HG02623 (cell line): ENCODE measurements around the gene PDZD4.
"Not testable (repeated sequence)": the region's sequence is repeated elsewhere in the genome, so short reads cannot be mapped to it uniquely, and the experiment has no call there.

Experiments used
- ATAC-seq: cut with Tn5 transposase; IDR thresholded peaks from one replicate; pipeline ENCODE4 v1.9.1; 2021; ENCODE audit warnings: moderate library complexity; ENCODE audit not compliant: unreplicated experiment

The PDZD4 gene

DNA sequence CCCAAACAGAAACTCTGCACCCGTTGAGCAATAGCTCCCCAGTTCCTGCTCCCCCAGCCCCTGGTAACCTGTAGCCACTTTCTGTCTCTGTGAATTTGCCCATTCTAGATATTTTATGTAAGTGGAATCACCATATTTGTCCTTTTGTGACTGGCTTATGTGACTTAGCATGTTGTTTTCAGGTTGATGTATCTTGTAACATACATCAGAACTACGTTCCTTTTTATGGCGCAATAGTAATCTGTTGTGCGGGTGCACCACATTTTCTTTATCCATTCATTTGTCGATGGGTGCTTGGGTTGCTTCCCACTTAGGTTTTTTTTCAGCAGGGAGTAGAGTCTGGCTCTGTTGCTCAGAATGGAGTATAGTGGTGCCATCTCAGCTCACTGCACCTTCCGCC lies 6.6 kb upstream of the PDZD4 start:
- ATAC-seq: no peak

DNA sequence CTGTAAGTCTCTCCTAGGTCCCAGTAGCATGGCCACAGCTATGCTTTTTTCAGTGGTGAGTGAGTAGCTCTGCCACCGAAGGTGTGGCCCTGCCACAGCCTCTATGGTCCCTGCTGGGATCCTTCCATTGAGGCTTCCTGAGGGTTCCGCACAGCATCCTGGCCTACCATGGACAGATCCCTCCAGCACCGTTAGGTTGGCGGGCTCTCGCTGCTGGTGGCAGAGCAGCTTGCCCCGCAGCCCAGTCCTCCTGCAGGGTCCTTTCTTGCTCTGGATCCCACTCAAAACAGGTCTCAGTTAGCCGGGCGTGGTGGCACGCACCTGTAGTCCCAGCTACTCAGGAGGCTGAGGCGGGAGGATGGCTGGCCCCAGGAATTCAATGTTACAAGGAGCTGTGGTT lies 2.4 kb upstream of the PDZD4 start:
- no peak for ATAC-seq

- no peak for ATAC-seq
Measured at GRCh38 chrX:153831429-153832150, 1.2 kb upstream of the PDZD4 start.

- ATAC-seq: no peak
Measured at GRCh38 chrX:153830640-153831428, 490 bp upstream of the PDZD4 start.

GRCh38 chrX:153829549-153829798 lies 870 bp downstream of the PDZD4 start:
- ATAC-seq: no peak

GRCh38 chrX:153828723-153829548 lies 1.4 kb downstream of the PDZD4 start:
- ATAC-seq: no peak

DNA sequence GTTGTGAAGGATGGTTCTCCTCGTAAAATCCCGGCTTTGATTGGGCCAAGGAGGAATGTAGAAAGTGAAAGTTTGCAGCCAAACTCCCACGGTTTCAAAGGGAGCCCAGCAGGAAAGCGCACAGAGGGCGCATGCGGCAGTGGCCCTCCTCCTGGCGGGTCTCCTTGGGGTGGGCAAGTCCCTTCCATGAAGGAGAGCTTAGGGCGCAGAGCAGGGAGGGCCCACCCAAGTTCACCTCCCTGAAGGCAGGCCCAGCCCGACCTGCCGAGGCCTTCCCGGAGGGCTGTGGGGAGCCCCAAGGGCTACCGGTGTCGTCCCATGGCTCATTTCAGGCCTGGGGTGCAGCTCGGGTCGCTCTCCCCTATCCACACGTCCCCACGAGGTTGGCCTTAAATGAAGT lies 2.0 kb downstream of the PDZD4 start:
- ATAC-seq: no peak

- no peak for ATAC-seq
Measured at GRCh38 chrX:153827903-153828302, 2.4 kb downstream of the PDZD4 start.

GRCh38 chrX:153827016-153827415 lies 3.3 kb downstream of the PDZD4 start:
- no peak for ATAC-seq

- no peak for ATAC-seq
Measured at GRCh38 chrX:153825042-153825441, 5.3 kb downstream of the PDZD4 start.

DNA sequence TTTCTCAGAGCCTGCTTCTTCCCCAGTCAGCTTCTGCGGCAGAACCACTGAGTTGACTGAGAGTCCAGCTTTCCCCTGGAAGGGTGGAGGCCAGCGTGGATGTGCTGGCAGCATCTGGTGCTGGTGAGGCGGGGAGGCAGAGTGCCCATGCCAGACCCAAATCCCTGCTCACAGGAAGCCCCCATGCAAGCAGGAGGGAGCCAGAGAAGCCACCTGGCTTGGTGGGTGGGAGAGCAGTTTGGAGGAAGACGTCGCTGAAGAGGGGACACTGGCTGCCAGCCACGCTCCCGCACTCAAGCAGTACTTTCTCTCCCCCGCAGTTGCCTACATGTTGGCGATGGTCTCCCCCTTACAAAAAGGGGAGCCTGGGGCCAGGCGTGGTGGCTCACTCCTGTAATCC lies 6.0 kb downstream of the PDZD4 start:
- ATAC-seq: no peak

- no peak for ATAC-seq
Measured at GRCh38 chrX:153821066-153821465, 9.3 kb downstream of the PDZD4 start.

GRCh38 chrX:153820601-153821000 lies 9.7 kb downstream of the PDZD4 start:
- no peak for ATAC-seq

DNA sequence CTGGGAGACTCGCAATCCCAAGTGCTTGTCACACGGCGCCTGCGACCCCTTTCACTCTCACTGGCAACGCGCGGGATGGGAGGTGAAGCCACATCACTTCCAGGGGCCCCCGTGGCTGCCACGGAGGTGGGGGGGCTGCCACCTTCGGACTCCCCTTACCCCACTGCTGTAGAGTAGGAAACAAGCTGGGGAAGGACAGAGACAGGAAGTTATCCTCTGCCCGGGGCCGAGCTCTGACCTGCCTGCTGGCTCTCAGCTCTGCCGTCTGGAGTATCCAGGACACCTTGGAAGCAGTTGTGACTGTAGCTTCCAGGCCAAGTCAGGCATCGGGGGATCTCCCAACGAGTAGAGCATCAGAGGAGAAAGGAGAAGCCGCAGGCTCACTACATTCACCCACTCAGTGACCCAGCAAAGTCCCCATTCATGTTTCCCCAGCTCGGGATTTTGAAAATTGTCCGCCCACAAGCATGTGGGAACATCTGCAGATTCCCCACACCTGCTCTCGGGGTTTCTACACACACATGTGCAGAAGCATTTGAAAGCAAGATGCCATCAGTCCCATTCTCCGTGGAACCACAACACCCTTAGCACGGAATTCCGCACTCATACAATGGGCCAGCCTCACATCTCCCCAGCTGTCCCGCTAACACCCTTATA lies 10.8 kb downstream of the PDZD4 start:
- no peak for ATAC-seq

GRCh38 chrX:153818571-153819383 lies 11.6 kb downstream of the PDZD4 start:
- no peak for ATAC-seq

DNA sequence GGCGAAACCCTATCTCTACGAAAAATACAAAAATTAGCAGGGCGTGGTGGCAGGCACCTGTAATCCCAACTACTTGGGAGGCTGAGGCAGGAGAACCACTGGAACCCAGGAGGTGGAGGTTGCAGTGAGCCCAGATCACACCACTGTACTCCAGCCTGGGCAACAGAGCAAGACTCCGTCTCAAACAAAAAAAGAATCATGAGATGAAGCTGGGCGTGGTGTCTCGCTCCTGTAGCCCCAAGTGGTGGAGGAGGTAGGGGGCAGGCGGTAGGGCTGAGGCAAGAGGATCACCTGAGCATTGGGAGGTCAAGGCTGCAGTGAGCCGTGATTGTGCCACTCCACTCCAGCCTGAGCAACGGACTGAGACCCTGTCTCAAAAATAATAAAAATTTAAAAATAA lies 12.3 kb downstream of the PDZD4 start:
- ATAC-seq: not testable (repeated sequence)

- no peak for ATAC-seq
Measured at GRCh38 chrX:153816831-153817690, 13.3 kb downstream of the PDZD4 start.

GRCh38 chrX:153814591-153815315 lies 15.6 kb downstream of the PDZD4 start:
- ATAC-seq: no peak

- ATAC-seq: no peak
Measured at GRCh38 chrX:153813161-153813560, 17.2 kb downstream of the PDZD4 start.
